Right atrium auricular region (tissue), 2 donors: ENCODE data around the gene DCDC2C. TPM values are rescaled to one million over a fixed set of nuclear protein-coding genes. Genes with fewer than 3 reads are reported as not detected.

ENCODE experiments used
- DNase-seq: peaks from one replicate; pipeline ENCODE4 v3.0.0-alpha.2; 2019; ENCODE audit warnings: low spot score
- H3K27ac ChIP-seq, 2 donors: fragments of 200-600 bp; sonication (generic); 1 replicate in 1 of 2; 2 replicates in 1 of 2; pipeline ENCODE4 v1.5.1; 2016 to 2019
- H3K27me3 ChIP-seq, 2 donors: fragments of 200-600 bp; sonication (generic); one replicate each; pipeline versions ENCODE4 v1.5.1 to v1.6.0; 2017 to 2019
- H3K36me3 ChIP-seq: fragments of 200-600 bp; sonication (generic); one replicate; pipeline ENCODE4 v1.5.1; 2016
- H3K4me1 ChIP-seq, 2 donors: fragments of 200-600 bp; sonication (generic); one replicate each; pipeline versions ENCODE4 v1.5.1 to v1.6.0; 2017 to 2019
- H3K4me3 ChIP-seq, 2 donors: fragments of 200-600 bp; sonication (generic); 1 replicate in 1 of 2; 2 replicates in 1 of 2; pipeline ENCODE4 v1.5.1; 2017 to 2019; ENCODE audit warnings: mild to moderate bottlenecking in 1 of 2, moderate library complexity in 1 of 2
- H3K9me3 ChIP-seq, 2 donors: fragments of 200-600 bp; sonication (generic); one replicate each; pipeline ENCODE4 v1.5.1; 2019
- CTCF ChIP-seq, 2 donors: fragments of 200-600 bp; sonication (generic); IDR thresholded peaks; one replicate each; pipeline ENCODE4 v1.5.1; 2019; ENCODE audit warnings: antibody characterized with exemption in 2 of 2
- total RNA-seq, 2 donors: library from RNA; depleted of rRNA; stranded (reverse); fragments of >200 nt; gene quantifications; one replicate each; pipeline ENCODE4 v1.1.0, GENCODE V29; 2016

DCDC2C gene
- total RNA-seq, 2 donors from 2014 or later, result not detected

GRCh38 chr2:3895021-3895420 lies 191.6 kb downstream of the DCDC2C start:
- H3K27ac ChIP-seq, result no peak overlapping the region
- H3K27me3 ChIP-seq, result no peaks in the 10 kb centered on the region
- DNase-seq, result no peak
- no peak for TF ChIP-seq CTCF (IDR thresholded peaks at IDR 0.05)
- no peaks in the 10 kb centered on the region for H3K36me3 ChIP-seq
- no peaks in the 10 kb centered on the region for H3K4me1 ChIP-seq
- H3K4me3 ChIP-seq, result no peak overlapping the region
- no peaks in the 10 kb centered on the region for H3K9me3 ChIP-seq

Other genes with a start within 250 kb of the DCDC2C start
- gene ADI1, start 184.0 kb upstream of the DCDC2C start, total RNA-seq, result 100 to 1,000 TPM; 130 to 184 TPM
- 10 to 100 TPM; 16.9 to 18.6 TPM for gene RNASEH1, start 145.2 kb upstream of the DCDC2C start, total RNA-seq
- 1,000 to 10,000 TPM; 1,479 to 1,487 TPM for gene RPS7, start 128.3 kb upstream of the DCDC2C start, total RNA-seq
- gene COLEC11, start 108.5 kb upstream of the DCDC2C start, total RNA-seq, result 10 to 100 TPM; 27.8 to 56.6 TPM
- not detected for gene ALLC, start 45.4 kb upstream of the DCDC2C start, total RNA-seq